C4-2B (cell line): Measurements from ENCODE around the gene ZCCHC9.

ENCODE experiments used
- CTCF ChIP-seq: fragments of 450-650 bp; conservative IDR thresholded peaks from 2 replicates; pipeline ENCODE4 v1.5.1; 2017; ENCODE audit warnings: mild to moderate bottlenecking
- ZFX ChIP-seq: fragments of 450-650 bp; IDR thresholded peaks from 2 replicates; pipeline ENCODE4 v1.6.1; 2017

GRCh38 chr5:81360640-81361039 lies 59.3 kb downstream of the ZCCHC9 start:
- no peak for TF ChIP-seq CTCF
- no peak for TF ChIP-seq ZFX
